GM04504 (cell line): ENCODE data around the gene TBXAS1.
"Not testable (repeated sequence)": the region's sequence is repeated elsewhere in the genome, so short reads cannot be mapped to it uniquely, and the experiment has no call there.

Source experiments
- DNase-seq: peaks from one replicate; pipeline ENCODE4 v3.0.0-alpha.2; 2012; ENCODE audit warnings: low read depth

Gene TBXAS1

DNA sequence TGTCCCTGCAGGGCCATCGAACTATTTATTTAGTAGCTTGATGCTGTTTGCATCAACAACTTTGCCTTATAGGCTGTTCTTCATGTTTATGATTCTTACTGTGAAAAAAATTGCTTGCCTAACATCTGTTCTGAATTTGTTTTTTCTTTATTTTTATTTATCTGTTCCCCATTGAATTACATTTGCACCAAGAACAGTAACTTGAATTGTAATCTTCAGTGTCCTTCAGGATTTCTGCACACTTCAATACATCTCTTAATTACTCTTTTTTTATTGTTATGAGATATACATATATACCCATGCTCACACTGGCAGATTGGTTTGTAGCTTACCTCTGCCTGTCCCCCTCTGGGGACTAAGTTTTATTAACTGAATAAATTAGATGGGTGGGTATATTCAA, 64.4 kb downstream of the TBXAS1 start:
- DNase-seq, result no peak

DNA sequence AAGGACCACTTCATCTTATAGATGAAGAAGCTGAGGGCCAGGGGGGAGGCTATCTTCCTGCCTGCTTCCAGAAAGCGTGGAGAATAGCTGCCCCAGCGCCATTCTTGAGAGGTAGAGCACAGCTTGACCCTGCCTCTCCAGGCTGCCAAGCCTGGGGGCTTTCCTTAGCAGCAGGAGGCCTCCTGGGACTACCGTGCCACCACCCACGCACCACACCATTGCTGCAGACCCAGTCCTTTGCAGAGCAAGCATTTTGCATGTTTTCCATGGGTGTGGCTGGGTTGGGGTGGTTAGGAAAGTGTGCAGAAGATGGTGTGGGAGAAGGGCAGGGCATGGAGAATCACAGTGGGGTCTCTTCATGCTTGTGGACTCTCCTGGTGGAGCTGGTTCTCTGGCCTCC, 64.9 kb downstream of the TBXAS1 start:
- no peak for DNase-seq

DNA sequence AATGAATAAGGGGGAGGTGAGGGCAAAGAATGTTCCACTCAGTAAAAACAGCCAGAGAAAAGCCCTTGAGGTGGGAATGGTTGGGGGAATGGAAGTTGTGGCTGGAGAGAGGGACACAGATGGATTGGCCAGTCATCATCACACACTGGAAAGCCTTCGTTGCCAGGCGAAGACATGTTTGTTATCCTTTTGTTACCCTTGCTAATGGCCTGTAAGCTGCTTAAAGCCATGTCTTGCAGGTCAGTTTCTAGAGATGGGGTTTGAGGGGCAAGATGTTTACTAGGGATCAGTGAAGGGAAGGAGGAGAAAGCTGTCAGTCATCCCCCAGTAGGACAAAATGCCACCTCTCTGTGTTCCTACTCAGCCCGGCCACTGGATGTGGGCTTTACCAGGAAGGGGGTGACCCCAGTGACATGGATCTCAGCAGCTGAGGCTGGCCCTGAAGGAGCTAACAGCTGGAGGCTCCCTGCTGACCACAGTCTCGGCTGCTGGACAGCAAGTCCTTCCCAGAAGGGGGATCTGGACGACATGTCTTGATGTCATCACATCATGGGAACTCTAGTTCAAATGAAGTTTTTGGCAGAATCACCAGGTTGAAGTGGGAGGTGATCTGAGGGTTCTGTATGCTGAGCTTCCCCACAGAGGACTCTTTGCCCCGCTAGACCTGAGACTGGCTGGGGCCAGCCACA, 66.2 kb downstream of the TBXAS1 start:
- DNase-seq, result no peak

DNA sequence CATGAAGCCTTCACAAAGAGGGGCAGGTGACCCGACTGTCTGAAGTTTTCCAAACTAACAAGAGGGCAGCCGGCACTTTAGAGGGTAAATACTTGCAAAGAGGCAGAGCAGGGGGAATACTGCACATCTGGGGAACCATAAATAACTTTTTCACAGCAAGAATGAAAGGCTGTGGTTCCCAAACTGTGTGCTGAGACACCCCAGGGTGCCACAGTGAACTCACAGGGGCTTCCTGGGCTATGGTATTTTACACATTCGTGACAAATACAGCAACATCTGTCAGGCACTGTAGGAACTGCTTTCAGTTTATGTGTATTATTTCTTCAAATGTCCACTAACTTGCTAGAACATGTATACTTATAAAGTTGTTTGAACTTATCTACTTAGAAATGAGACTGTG, 67.2 kb downstream of the TBXAS1 start:
- no peak for DNase-seq

DNA sequence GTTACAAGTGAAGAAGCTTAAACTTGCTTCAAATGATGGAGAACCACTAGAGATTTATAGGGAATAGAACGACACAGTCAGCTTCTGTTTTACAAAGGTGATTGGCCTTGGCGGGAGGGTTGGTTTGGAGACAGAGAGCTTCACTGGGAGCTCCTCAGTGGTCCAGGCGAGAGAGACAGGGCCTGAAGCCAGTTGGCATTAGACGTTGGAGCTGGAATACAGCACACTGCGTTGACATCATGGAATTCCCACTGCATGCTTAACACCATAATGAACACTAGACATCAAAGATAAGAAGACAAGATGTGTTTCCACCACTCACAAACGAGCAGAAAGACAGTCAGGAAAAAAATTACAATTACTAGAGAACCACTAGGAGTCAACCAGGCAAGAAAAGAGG, 67.8 kb downstream of the TBXAS1 start:
- no peak for DNase-seq

DNA sequence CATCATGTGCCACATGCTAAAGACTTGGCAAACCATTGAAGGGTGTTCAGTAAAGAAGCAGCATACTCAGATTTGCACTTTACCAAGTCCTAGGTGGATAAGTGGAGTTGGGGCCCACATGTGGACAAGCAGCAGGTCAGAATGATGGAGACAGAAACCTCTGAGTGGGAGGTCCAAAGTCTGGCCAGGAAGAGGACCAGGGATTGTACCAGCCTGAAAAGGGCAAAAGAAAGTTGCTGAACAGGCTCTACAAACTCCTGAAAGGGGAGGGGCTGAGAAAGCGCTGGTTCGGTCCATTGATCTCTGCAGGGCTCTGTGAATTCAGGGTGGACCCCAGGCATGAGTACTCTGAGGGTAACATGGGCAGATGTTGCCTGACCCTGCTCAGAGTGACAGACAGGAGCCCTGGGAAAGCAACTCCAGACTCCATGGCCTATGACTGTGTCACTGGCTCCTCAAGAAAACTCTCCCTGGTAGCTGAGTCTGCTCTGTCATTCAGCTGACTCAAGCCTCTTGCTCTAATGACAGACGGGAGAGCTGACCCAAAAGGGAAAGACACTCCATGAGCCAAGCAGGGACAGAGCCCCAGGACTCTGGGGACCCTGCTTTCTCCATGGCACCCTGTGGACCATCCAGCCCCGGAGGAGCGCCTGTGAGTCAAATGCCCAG, 68.5 kb downstream of the TBXAS1 start:
- DNase-seq, result no peak

DNA sequence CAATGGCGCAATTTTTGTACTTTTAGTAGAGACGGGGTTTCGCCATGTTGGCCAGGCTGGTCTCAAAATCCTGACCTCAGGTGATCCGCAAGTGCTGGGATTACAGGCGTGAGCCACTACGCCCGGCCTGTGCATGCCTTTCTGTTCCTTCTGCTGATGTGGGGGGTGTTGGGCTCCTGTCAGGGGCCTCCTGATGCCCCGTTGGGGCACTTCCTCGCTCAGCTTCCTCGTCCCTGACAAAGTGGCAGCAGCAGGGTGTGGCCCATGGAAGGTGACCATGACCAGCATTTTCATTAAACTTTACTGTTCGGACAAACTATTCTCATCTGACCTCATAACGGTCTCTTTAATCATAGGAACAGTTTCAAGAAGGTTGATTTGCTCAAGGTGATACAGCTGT, 69.4 kb downstream of the TBXAS1 start:
- DNase-seq, result no peak

DNA sequence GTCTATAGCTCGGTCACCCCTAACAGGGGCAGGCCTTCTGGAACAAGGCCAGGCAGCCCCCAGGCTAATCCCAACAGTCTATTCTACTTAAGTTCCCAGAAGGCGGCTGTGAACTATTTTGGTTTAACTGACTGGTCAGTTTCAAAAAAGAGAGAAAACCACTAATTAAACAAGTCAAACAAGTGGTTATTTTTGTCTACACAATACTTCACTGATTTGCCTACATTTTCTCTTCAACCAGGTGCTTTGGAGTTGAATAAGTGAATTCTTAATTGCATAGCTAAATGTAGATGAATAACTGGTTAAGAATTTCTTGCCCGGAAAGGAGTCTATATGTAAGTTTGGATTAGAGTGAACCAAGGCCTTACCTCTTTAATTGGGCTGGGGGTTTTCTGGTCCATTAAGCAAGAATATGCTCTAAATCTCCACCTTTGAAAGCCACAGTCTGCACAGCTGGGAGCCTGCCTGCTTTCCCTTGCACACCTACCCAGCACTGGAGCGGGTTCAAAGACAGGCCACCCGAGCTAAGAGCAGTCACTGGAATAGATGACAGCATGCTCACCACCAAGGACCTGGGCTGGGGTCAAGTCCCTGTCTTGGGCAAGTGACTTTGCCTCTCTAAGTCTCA, 70.4 kb downstream of the TBXAS1 start:
- DNase-seq, result no peak

DNA sequence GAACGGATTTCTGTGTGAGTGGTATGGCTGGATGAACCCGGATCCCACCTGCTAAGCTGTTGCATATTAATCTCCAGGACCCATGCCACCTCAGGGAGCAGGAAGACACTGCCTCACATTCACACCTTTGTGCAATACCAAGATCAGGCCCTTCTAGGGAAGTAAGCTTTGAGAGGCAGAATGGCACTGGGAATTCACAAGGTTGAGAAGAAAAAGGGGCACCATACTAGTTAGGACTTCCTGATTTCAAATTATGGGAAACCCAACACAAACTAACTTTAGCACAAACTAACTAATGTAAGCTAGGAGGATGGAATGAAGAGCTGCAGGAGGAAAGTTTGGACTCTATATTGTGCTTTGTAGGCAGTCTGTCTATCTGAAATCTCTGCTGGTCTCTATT, 71.3 kb downstream of the TBXAS1 start:
- no peak for DNase-seq

DNA sequence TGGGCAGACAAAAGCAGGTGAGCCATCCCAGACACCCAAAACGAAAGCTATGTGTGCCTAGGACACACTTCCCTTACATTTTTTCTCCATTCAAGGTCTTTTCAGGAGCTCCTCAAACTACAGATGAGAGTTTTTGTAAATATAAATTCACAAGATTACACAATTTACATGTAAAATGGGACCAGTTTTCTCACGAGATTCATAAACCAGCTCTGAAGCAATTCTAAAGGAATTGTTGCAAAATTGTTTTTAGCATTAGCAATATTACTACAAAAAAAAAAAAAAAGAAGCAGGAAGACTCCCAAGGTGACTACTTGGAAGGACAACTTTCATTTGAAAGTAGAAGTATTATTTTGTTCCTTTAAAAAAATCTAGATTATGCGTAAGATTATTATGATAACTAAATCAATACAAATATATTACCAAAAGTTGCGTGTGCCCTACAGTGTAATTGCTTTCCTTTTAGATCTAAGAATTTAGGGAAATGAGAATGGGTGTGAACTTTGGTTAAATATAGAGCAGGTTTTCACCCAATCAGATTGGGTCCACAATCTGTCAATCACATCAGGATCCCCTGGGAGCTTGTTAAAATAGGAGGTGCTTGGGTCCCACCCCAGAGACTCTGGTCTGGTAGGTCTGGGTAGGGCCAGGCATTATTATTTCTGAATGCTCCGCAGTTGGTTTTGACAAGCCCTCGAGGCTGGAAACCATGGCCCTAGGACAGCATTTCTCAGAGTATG, 72.2 kb downstream of the TBXAS1 start:
- DNase-seq, result no peak

DNA sequence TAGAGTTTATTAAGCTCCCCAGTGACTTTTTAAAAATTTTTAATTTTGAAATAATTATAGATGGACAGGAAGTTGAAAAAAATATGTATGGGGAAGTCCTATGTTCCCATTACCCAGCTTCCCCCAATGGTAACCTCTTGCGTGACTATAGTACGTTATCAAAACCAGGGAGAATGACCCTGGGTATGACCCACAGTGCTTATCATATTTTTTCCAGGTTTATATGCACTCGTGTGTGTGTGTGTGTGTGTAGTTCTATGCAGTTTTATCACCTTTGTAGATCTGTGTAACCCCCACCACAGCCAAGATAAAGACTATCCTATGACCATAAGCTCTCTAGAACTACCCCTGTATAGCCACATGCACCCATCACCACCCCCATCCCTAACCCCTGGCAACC, 72.8 kb downstream of the TBXAS1 start:
- DNase-seq, result no peak

DNA sequence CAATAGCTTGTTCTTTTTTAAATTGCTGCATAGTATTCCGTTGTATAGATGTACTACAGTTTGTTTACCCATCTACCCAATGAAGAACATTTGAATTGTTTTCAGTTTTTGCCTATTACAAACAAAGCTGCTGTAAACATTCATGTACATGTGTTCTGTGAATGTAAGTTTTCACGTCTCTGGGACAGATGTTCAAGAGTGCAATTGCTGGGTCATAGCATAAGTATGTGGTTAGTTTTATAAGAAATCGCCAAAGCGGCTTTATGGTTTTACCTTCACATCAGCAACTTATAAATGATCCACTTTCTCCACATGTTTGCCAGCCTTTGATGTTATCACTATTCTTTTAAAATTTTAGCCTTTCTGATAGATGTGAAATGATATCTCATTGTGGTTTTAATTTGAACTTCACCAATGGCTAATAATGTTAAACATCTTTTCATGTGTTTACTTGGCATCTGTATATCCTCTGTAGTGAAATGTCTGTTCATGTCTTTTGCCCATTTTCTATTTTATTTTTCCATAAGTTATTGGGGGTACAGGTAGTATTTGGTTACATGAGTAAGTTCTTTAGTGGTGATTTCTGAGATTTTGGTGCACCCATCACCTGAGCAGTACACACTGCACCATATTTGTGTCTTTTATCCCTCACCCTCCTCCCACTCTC, 73.5 kb downstream of the TBXAS1 start:
- DNase-seq, result no peak

DNA sequence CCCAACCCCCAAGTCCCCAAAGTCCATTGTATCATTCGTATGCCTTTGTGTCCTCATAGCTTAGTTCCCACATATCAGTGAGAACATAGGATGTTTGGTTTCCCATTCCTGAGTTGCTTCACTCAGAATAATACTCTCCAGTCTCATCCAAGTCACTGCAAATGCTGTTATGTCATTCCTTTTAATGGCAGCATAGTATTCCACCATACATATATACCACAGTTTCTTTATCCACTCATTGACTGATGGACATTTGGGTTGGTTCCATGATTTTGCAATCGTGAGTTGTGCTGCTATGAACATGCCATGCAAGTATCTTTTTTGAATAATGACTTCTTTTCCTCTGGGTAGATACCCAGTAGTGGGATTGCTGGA, 74.0 kb downstream of the TBXAS1 start:
- DNase-seq, result not testable (repeated sequence)

DNA sequence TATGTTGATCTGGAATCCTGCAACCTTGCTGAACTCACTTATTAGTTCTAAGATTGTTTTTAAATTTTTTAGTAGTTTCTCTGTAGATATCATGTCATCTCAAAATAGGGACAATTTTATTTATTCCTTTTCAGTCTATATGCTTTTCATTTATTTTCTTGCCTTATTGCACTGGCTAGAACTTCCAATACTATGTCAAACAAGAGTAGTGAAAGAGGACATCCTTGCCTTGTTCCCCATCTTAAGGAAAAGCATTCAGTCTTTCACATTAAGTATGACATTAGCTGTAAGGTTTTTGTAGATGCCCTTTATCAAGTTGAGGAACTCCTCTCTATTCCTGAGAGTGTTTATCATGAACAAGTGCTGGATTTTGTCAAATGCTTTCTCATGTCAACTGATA, 77.8 kb downstream of the TBXAS1 start:
- no peak for DNase-seq

DNA sequence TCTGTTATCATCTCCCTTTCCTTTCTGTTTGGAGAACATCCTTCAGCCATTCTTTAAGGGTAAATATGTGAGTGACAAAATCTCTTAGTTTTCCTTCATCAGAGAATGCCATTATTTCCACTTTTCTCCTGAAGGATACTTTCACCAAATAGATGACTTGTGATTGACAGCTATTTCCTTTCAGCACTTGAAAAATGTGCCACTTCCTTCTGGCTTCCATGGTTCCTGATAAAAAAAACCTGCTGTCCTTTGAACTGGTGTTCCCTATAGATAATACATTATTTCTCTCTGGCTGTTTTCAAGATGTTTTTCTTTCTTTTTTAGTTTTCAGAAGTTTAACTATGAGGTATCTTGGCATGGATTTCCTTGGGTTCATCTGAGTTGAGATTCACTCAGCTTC, 79.7 kb downstream of the TBXAS1 start:
- no peak for DNase-seq

DNA sequence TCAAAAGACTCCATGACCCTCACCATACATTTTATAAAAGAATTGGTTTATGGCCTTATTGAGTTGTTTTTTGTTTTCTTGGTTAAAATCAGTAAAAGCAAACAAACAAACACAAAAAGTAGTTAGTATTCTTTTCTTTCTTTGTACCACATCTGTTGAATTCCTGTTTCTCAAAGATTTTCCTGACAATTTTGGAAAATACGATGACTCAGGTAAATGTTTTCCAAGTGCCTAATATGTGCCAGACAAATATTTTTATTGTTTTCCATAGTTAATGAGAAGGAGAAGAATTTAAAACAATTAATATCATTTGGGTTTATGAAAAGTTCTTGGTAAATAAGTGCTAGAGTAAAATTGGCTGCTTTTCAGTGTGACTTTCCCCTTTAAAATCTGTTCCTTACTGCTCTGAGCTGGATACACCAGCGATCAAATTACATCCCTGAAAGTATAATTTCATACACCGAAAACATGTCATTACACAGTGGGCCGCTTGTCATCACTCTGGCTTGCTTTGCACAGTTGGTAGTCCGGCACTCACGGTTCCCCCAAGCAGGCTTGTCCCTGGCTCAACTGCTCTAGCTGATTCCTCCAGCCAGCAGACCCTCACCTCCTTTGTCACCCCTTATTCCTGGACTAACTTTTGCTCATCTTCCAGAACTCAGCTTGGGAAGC, 80.5 kb downstream of the TBXAS1 start:
- DNase-seq, result peak; percentile 37

DNA sequence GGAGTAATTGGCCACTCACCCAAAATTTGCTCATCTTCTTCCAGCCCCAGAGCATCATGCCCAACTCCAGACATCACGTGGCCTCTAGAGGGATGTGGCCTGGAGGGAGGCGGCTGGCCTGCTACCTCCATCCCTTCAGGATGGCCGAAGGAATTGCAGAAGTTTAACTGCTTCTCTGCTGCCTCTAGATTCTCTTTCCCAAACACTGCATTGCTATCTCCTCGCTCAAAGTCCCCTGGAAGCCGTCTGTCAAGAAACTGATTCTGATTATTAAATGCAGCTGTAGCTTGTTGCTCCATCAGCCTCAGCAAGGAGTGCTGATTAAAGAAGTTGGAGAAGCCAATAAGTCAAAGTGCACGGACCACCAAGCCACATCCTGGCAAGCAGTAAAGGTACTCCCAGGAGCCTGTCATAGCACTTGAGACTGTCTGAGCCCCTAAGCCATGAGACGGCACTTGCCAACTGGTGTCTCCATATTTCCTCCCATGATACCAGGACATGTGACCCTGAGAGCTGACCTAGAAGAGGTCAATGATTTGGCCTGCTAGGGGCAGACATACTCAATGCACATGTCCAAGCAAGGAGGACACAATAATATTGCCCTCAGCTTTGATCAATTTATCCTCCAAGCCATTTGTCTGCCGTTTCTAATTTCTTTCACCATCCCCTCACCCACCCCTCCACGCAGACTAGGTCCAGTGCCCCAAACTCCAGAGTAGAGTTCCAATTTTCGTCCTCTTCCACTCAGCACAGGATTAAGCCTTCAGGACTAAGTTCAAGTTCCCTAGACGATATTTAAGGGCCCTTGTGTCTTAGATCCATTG, 84.2 kb downstream of the TBXAS1 start:
- DNase-seq, result no peak

DNA sequence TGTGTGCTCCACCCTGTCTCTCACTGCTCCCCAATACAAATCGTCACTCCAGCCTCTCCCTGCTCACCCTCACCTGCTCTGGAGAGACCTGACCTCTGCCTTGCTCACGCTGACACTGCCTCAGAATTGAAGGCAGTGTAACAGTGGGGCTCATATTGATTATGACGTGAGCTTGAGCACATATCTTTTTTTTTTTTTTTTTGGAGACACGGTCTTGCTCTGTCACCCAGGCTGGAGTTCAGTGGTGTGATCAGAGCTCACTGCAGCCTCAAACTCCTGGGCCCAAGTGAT, 84.7 kb downstream of the TBXAS1 start:
- DNase-seq, result no peak

DNA sequence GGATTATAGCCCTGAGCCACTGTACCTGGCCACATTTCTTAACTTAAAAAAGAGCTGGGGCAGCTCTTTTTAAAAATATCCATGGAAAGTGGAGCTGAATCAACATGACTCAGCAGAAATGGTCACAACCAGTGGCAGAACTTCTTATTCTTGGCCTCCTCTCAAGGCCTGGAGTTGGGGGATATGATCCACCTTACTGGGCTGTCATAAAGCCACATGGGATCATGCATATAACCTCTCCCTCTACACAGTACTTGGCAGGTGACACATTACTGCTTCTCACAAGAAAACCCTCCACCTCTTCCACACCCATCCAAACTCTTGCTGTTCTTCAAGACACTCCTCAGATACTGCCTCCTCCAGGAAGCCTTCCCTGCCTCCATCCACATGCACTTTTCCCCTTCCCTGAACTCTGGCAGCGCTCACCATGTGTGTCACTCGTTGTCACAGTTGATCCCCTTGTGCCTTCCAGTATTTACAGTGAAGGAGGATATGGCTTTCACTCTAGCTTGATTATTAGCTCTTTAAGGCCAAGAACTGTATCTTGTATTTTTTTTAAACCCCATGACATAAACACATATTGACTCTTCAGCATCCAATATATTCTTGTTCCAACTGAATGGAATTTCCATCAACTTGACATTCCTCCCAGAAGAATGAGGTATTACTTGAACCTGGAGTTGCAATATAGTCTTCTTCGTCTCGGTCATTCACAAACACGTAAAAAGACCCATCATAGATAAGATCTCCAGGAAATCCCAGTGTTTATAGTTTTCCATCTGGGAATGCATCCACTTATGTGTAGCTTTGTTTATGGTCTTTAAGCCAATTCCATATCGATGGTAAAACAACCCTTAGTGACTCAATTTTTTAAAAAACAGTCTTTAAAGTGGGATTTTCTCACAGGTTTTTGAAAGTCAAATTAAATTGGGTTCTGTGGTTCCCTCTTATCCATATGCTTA, 85.5 kb downstream of the TBXAS1 start:
- DNase-seq, result no peak

DNA sequence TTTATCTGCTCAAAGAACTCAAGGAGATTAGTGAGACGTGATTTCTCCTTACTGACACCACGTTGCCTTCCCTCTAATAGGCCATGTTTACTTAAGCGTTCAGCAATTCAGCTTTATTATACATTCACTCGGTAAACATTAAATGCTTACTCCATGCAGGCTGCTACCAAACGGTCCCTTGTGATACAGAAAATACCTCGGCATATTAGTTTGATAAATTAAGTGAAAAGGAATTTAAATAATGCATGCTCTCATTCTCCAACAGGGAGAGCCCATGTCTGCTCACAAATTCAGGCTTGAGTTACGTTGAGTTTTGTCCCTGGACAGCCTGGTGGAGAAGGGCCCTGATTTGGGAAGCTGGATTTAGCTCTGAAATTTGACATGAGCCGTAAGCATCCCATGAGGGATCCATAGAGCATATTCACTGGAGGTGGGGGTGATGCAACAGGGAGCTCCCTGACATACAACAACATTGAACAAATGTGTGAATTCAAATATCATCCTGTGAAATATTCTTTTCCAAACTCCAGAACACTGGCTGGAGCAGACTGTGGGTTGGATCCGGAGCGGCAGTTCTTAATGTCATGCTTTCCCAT, 86.3 kb downstream of the TBXAS1 start:
- no peak for DNase-seq
